GM18502 (cell line): Measurements from ENCODE around the gene GALP.
"Not testable (repeated sequence)": the region's sequence is repeated elsewhere in the genome, so short reads cannot be mapped to it uniquely, and the experiment has no call there.

ENCODE experiments used
- ATAC-seq: cut with Tn5 transposase; IDR thresholded peaks from one replicate; pipeline ENCODE4 v1.9.1; 2021; ENCODE audit warnings: mild to moderate bottlenecking; ENCODE audit not compliant: unreplicated experiment, poor library complexity

The GALP gene

DNA sequence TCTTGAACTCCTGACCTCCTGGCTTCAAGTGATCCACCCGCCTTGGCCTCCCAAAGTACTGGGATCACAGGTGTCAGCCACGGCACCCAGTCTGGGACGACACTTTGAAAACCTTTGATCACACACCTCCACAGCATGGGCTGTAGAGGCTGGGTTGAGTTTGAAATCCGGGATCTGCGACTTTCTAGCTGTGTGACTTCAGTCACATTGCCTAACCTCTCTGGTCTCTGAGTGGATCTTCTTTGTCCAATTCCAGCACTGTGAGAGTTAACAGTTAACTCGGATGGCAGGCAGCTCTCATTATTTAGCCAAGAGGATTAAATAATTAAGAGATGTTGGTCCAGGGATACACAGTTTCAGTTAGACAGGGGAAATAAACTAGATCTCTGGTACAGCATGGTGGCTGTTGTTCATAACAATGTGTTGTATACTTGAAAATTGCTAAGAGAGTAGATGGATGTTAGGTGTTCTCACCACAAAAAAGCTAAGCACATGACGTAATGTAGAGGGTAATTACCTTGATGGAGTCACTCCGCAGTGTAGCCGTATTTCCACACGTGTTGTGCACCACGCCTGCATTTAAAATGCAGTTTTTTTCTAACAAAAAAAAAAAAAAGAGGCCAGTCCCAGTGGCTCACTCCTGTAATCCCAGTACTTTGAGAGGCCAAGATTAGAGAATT, 1.9 kb downstream of the GALP start:
- ATAC-seq = no peak

- no peak for ATAC-seq
Measured at GRCh38 chr19:56189785-56190184, 14.0 kb downstream of the GALP start.

DNA sequence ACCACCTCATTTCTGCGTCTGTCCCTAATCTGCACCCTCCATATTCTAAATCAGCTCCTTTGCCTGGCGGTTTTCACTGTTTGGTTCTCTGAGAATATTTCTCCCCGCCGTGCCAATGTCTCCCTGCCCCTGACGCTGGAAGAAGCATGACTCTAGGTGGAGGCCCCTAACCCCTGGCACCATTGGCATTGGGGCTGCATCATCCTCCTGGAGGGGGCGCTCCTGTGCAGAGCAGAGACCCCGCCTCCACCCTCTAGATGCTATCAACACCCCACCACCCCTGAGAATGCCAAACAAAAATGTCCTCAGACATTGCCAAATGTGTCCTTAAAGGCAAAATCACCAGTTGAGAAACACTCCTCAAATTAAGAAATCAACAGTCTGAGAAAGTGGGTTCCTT, 15.3 kb downstream of the GALP start:
- no peak for ATAC-seq

GRCh38 chr19:56191711-56192110, 15.9 kb downstream of the GALP start:
- no peak for ATAC-seq

DNA sequence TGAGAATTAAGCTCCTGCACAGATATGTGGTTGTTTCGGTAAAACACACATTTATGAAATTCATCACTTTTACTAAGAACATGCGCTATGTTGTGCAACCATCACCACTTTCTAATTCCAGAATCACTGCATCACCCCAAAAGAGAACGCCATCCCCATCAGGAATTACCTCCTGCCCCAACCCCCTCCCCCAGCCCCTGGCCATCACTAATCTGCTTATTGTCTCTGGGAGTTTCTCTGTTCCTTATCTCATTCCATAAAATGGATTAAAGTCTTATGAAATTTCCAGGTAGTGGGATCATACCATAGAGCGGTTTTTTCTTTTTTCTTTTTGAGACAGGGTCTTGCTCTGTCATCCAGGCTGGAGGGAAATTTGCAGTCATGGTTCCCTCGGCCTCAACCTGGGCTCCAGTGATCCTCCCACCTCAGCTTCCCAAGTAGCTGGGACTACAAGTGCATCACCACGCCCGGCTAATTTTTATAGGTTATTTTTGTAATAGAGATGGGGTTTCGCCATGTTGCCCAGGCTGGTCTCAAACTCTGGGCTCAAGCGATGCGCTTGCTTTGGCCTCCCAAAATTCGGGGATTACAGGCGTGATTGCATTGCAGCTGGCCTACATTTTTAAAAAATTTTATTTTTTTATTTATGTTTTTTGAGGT, 18.3 kb downstream of the GALP start:
- no peak for ATAC-seq

DNA sequence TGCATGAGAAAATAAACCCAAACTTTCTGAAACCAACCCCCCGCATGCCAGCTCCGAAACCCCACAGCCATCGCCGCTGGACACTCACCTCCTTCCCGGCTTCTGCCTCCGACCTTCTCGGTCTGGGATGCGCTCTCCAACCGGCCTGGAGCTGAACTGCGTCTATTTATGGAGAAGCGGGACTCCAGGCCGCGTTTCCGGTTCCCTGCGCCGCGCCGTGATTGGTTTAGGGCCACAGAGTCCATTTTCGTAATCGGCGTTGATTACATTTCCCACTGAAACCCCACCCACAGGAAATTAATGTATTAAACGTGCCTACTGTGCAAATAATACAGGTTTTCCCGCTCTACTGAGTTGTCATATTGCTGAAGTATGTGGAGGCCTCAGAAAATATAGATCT, 21.8 kb downstream of the GALP start, which contains the start of gene ZSCAN5B:
Gene ZSCAN5B, minus strand, starts transcription at position 138 of the 400 bp plus-strand sequence. CDS start 4,731 bp downstream, outside the sequence.
- not testable (repeated sequence) for ATAC-seq

DNA sequence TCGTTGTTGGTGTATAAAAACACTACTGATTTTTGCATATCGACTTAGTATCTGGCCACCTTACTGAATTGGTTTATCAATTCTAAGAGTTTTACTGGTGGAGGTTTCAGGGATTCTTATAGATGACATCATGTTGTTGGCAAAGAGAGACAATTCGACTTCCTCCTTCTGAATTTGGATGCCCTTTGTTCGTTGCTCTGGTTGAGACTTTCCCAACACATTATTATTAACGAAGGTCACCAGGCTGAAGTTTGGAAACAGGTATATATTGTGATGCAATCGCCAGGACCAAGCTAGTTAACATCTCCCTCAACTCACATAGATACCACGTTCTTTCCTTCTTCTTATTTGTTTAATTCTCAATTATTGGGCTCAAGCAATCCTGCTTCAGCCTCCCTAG, 23.9 kb downstream of the GALP start:
- ATAC-seq = no peak

GRCh38 chr19:56201973-56202372, 26.2 kb downstream of the GALP start, which contains the start of gene ZSCAN5C:
Gene ZSCAN5C (plus strand): TSS chr19:56202273. CDS start chr19:56205914, 3,641 bp downstream.
- ATAC-seq = no peak

DNA sequence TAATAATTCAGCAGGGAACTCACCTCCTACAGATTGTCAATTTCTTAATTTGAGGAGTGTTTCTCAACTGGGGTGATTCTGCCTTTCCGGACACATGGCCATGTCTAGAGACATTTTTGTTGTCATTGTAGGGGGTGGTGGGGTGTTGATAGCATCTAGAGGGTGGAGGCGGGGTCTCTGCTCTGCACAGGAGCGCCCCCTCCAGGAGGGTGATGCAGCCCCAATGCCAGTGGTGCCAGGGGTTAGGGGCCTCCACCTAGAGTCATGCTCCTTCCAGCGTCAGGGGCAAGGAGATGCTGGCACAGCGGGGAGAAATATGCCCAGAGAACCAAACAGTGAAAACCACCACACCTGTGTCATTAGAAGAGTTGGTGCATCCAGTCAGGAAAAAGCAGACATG, 31.8 kb downstream of the GALP start:
- not testable (repeated sequence) for ATAC-seq

- ATAC-seq = no peak
Measured at GRCh38 chr19:56209091-56209490, 33.3 kb downstream of the GALP start.

- ATAC-seq = not testable (repeated sequence)
Measured at GRCh38 chr19:56210036-56210435, 34.2 kb downstream of the GALP start.

GRCh38 chr19:56211718-56212117, 35.9 kb downstream of the GALP start:
- no peak for ATAC-seq

- ATAC-seq = no peak
Measured at GRCh38 chr19:56217039-56217949, 41.5 kb downstream of the GALP start.

DNA sequence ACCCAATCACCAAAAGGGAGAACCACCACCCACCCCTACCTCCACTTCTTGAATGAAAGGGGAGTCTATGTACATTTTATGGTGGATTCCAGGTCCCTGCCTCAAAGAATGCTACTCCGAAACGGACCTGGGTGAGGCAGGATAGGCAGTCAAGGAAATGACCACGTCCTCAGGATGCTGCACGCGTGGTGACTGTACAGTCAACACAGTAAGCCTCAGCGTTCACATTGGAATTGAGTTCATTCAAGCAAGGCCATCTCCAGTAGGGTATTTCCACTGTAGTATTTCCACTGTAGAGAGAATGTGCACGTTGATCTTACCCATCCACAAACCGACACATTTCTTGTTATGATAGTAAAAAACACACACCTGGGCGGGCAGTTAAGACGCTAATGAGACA, 43.2 kb downstream of the GALP start:
- ATAC-seq = no peak

DNA sequence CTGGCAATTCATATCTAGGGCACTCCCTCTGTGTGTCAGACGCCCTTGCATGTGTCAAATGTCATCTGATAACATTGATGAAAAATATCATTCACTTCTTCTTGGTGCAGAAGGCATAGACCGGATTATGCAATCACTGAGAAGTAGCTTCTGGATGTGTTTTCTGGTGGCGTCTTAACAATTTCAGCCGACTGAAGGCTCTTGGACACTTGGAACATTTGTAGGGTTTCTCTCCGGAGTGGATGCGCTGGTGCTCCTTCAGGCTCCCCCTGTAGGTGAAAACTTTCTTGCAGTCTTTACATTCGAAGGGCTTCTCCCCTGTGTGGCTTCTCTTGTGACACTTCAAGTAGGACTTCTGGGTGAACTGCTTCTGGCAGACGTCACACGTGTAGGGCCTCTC, 45.6 kb downstream of the GALP start:
- not testable (repeated sequence) for ATAC-seq

GRCh38 chr19:56221851-56222250, 46.0 kb downstream of the GALP start:
- no peak for ATAC-seq

- ATAC-seq = no peak
Measured at GRCh38 chr19:56222901-56223300, 47.1 kb downstream of the GALP start.

GRCh38 chr19:56223481-56223880, 47.7 kb downstream of the GALP start:
- no peak for ATAC-seq
